Esophagus squamous epithelium (tissue), 4 donors: ENCODE data around the gene MAP7D1.

ENCODE experiments used
- CTCF ChIP-seq, 6 experiments: fragments of 450-650 bp in 4 of 6; fragments of 200-600 bp in 2 of 6; sonication (generic) in 2 of 6; IDR thresholded peaks; one replicate each; pipeline ENCODE4 v1.5.1; 2016 to 2019; ENCODE audit warnings: antibody characterized with exemption in 6 of 6, mild to moderate bottlenecking in 4 of 6, moderate library complexity in 4 of 6
- POLR2A ChIP-seq, 4 donors: fragments of 450-650 bp; IDR thresholded peaks; one replicate each; pipeline ENCODE4 v1.6.1; 2017; ENCODE audit warnings: antibody characterized with exemption in 4 of 4, mild to moderate bottlenecking in 4 of 4, moderate library complexity in 3 of 4

GRCh38 chr1:36126797-36127500, 29.0 kb upstream of the MAP7D1 start:
- TF ChIP-seq CTCF (IDR thresholded peaks at IDR 0.05) (no peak), POLR2A (IDR thresholded peaks at IDR 0.05) (no peak)
